HepG2 (cell line): Measurements from ENCODE around the gene SLCO2A1. TPM values are rescaled to one million over a fixed set of nuclear protein-coding genes. Genes with fewer than 3 reads are reported as not detected.

Source experiments
- ATAC-seq: fragments of 200-7000 bp; cut with Tn5 transposase; 3 replicates; pipeline ENCODE4 v1.9.1; 2020; ENCODE audit warnings: mild to moderate bottlenecking, moderate library complexity
- BruUV-seq: library from RNA; stranded (reverse); fragments of 400-500 nt; replicated peaks from 2 replicates; lab custom pipeline; 2021; lab: Mats Ljungman, UMichigan
- CTCF ChIA-PET: fragments of 300-600 bp; formaldehyde crosslinking; extraction: SDS; loops from one replicate; lab custom pipeline; 2021; ENCODE audit warnings: low total read pairs, inconsistent platforms, low intra/inter-chr PET ratio; lab: Yijun Ruan, JAX
- POLR2A ChIA-PET: fragments of 350-600 bp; sonication (Branson Sonifier 250); formaldehyde crosslinking; loops from one replicate; lab custom pipeline; 2020; ENCODE audit warnings: antibody characterized with exemption, inconsistent platforms; lab: Yijun Ruan, JAX
- DNase-seq: peaks from one replicate; pipeline ENCODE4 v3.0.0-alpha.2; 2015; ENCODE audit warnings: low spot score
- FAIRE-seq: peaks from 3 replicates; lab custom pipeline; 2011; peaks lifted over from hg19 to GRCh38; lab: Jason Lieb, UNC
- H2AFZ ChIP-seq: one replicate; pipeline ENCODE4 v1.6.1; 2011; ENCODE audit warnings: low read length, inconsistent platforms
- H3K27ac ChIP-seq: fragments of 300-600 bp; 3 replicates; pipeline ENCODE4 v1.8.0; 2011; ENCODE audit warnings: mixed run types, mild to moderate bottlenecking, mixed read lengths, low read length, inconsistent platforms; ENCODE audit not compliant: insufficient read depth; ENCODE audit errors: extremely low read length
- H3K27me3 ChIP-seq, 2 experiments: fragments of 200-600 bp in 1 of 2; 2 replicates in 1 of 2; 3 replicates in 1 of 2; pipeline versions ENCODE4 v1.6.0 to v1.8.0; 2011; ENCODE audit warnings: low read length in 2 of 2, mild to moderate bottlenecking in 2 of 2, moderate library complexity in 2 of 2, inconsistent platforms in 1 of 2; ENCODE audit not compliant: insufficient read depth in 2 of 2, control insufficient read depth in 1 of 2
- H3K36me3 ChIP-seq, 2 experiments: fragments of 200-600 bp in 1 of 2; replicated peaks in 1 of 2; 2 replicates in 1 of 2; 3 replicates in 1 of 2; pipeline versions ENCODE4 v1.5.1 to v1.8.0; 2011; ENCODE audit warnings: low read length in 2 of 2, inconsistent platforms in 1 of 2; ENCODE audit not compliant: insufficient read depth in 2 of 2, control insufficient read depth in 1 of 2
- H3K4me1 ChIP-seq: 2 replicates; pipeline ENCODE4 v1.5.1; 2012; ENCODE audit warnings: low read length, inconsistent platforms; ENCODE audit not compliant: insufficient read depth
- H3K4me2 ChIP-seq: 2 replicates; pipeline ENCODE4 v1.6.0; 2011; ENCODE audit warnings: low read depth, low read length, inconsistent platforms
- H3K4me3 ChIP-seq, 3 experiments: fragments of 200-600 bp in 1 of 3; sonication (generic), shearing (Covaris generic) in 1 of 3; replicated peaks in 1 of 3; 2 replicates each; pipeline ENCODE4 v1.5.1; 2011 to 2016; ENCODE audit warnings: low read length in 3 of 3, inconsistent platforms in 2 of 3, low read depth in 2 of 3, mild to moderate bottlenecking in 2 of 3, control low read depth in 1 of 3, mixed read lengths in 1 of 3; ENCODE audit not compliant: insufficient read depth in 1 of 3
- H3K79me2 ChIP-seq: one replicate; pipeline ENCODE4 v1.6.1; 2011; ENCODE audit warnings: low read length, inconsistent platforms; ENCODE audit not compliant: insufficient read depth
- H3K9ac ChIP-seq: 2 replicates; pipeline ENCODE4 v1.6.0; 2011; ENCODE audit warnings: mild to moderate bottlenecking, low read depth, low read length, inconsistent platforms; ENCODE audit not compliant: insufficient read depth
- H3K9me3 ChIP-seq: 2 replicates; pipeline ENCODE4 v1.5.1; 2012; ENCODE audit warnings: mild to moderate bottlenecking, low read length
- H4K20me1 ChIP-seq: 2 replicates; pipeline ENCODE4 v1.6.0; 2011; ENCODE audit warnings: inconsistent platforms, mild to moderate bottlenecking, low read length, moderate library complexity; ENCODE audit not compliant: insufficient read depth
- HNRNPK ChIP-seq: fragments of 200-400 bp; formaldehyde crosslinking; IDR thresholded peaks from 2 replicates; pipeline ENCODE4 v1.6.1; 2018; ENCODE audit warnings: low read length, low read depth, moderate library complexity, mild to moderate bottlenecking; ENCODE audit not compliant: poor library complexity, severe bottlenecking
- NFE2L1 ChIP-seq: sonication (generic); formaldehyde crosslinking; IDR thresholded peaks from 2 replicates; pipeline ENCODE4 v1.4.0; 2020; ENCODE audit warnings: missing genetic modification reagents, mild to moderate bottlenecking, borderline replicate concordance
- RBM39 ChIP-seq: fragments of 200-400 bp; formaldehyde crosslinking; IDR thresholded peaks from one replicate; pipeline ENCODE4 v1.6.1; 2018; ENCODE audit warnings: antibody characterized with exemption, mild to moderate bottlenecking, low read depth, low read length; ENCODE audit not compliant: poor library complexity, severe bottlenecking
- RFXAP ChIP-seq: sonication (generic); formaldehyde crosslinking; IDR thresholded peaks from 2 replicates; pipeline ENCODE4 v1.4.0; 2020; ENCODE audit warnings: missing genetic modification reagents, borderline replicate concordance
- ZBTB1 ChIP-seq: sonication (generic); formaldehyde crosslinking; IDR thresholded peaks from 2 replicates; pipeline ENCODE4 v1.4.0; 2020; ENCODE audit warnings: missing genetic modification reagents, borderline replicate concordance
- ZNF790 ChIP-seq: sonication (generic); formaldehyde crosslinking; IDR thresholded peaks from 2 replicates; pipeline ENCODE4 v1.8.0; 2022; ENCODE audit warnings: missing genetic modification reagents, mild to moderate bottlenecking, borderline replicate concordance
- WGBS: methylation state at CpG from one replicate; pipeline ENCODE4 v1.1.6; 2017; ENCODE audit warnings: low lambda C conversion rate; 5-methylcytosine and 5-hydroxymethylcytosine counted together
- in situ Hi-C: cut with HindIII; loops from 2 replicates; pipeline ENCODE4 v1.10.0; 2017; ENCODE audit warnings: low pct_unique_long_range_greater_than_20kb; ENCODE audit not compliant: extremely low pct_ligation_motif_present
- intact Hi-C: fragments of 100-400 bp; cut with micrococcal nuclease; formaldehyde crosslinking; loops from one replicate; pipeline ENCODE4 v1.10.0; 2022; ENCODE audit not compliant: unreplicated experiment
- polyA plus RNA-seq, 8 experiments: library from polyadenylated mRNA; depleted of rRNA in 3 of 8; stranded (reverse) in 7 of 8; unstranded in 1 of 8; fragments of >200 nt; fragmentation: Illumina TruSeq in 4 of 8; extraction: Trizol in 4 of 8; gene quantifications; 2 replicates each; pipeline versions ENCODE4 v1.2.1 to v1.2.3, GENCODE V29; 2011 to 2016; ENCODE audit warnings: low read depth in 4 of 8, missing spikeins in 1 of 8, mixed read lengths in 1 of 8; ENCODE audit not compliant: insufficient read depth in 1 of 8
- total RNA-seq, 5 experiments: library from RNA; depleted of rRNA; stranded (reverse); fragments of >200 nt; fragmentation: Illumina TruSeq; extraction: Trizol; gene quantifications; 2 replicates each; pipeline ENCODE4 v1.2.3, GENCODE V29; 2016; ENCODE audit warnings: low read depth in 1 of 5
- TF ChIP-seq, protein P1 (sequence below): sonication (generic); formaldehyde crosslinking; conservative IDR thresholded peaks from 2 replicates; pipeline ENCODE4 v1.8.1; 2023; ENCODE audit warnings: missing genetic modification reagents
- TF ChIP-seq, protein P2 (sequence below): sonication (generic); IDR thresholded peaks from 2 replicates; pipeline ENCODE4 v1.6.1; 2016; ENCODE audit warnings: low read depth, borderline replicate concordance
- TF ChIP-seq, protein P3 (sequence below): sonication (generic); formaldehyde crosslinking; IDR thresholded peaks from 2 replicates; pipeline ENCODE4 v1.8.0; 2022; ENCODE audit warnings: mild to moderate bottlenecking, missing genetic modification reagents; ENCODE audit not compliant: insufficient replicate concordance
- TF ChIP-seq, protein P4 (sequence below): IDR thresholded peaks from 2 replicates; pipeline ENCODE4 v1.6.1; 2018; ENCODE audit warnings: missing genetic modification reagents, mild to moderate bottlenecking, missing compliant biosample characterization
- TF ChIP-seq, protein P5 (sequence below): sonication (generic); formaldehyde crosslinking; IDR thresholded peaks from 2 replicates; pipeline ENCODE4 v1.4.0; 2020; ENCODE audit warnings: missing genetic modification reagents, mild to moderate bottlenecking, borderline replicate concordance

The SLCO2A1 gene
- total and polyA plus RNA-seq, 2 of the 13 experiments (the other 11 are each of a cell fraction or from before 2014, with no cell fraction given) = 0.04 TPM; not detected in 1

DNA sequence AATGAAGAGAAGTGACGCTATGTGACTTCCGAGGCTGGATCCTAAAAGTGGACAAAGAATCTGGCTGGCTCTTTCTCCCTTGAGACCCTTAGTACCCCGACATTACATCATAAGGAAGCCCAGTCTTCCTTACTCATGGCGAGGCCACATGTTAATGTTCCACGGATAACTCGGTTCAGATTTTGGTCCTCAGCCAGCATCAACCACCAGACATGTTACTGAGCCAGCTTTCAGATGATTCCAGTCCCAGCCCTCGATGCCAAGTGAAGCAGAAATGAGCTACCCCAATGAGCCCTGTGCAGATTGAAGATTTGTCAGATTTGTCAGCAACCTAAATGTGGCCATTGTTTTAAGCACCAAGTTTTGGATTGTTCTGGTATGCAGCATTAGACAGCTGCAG, 46.6 kb downstream of the SLCO2A1 start:
- Histone ChIP-seq H3K36me3 (no peaks in the 10 kb centered on the region), H3K4me1 (no peaks in the 10 kb centered on the region), H3K79me2 (no peaks in the 10 kb centered on the region), H3K4me3 (no peak overlapping the region), H3K4me2 (no peak overlapping the region), H2AFZ (no peak overlapping the region), H3K27me3 (peaks cover 0 to 25% of the 10 kb centered on the region in 2 experiments; a peak in 2 of 5 replicates), H3K9ac (no peak overlapping the region), H3K9me3 (no peaks in the 10 kb centered on the region), H3K27ac (no peak overlapping the region), H4K20me1 (no peaks in the 10 kb centered on the region)
- no peak for ATAC-seq
- intact Hi-C loops = no loop called here
- CTCF ChIA-PET = no interaction called here
- POLR2A ChIA-PET = no interaction called here
- no peak for TF ChIP-seq ZNF790 (CRISPR knock-in tag)
- TF ChIP-seq, protein P1, sequence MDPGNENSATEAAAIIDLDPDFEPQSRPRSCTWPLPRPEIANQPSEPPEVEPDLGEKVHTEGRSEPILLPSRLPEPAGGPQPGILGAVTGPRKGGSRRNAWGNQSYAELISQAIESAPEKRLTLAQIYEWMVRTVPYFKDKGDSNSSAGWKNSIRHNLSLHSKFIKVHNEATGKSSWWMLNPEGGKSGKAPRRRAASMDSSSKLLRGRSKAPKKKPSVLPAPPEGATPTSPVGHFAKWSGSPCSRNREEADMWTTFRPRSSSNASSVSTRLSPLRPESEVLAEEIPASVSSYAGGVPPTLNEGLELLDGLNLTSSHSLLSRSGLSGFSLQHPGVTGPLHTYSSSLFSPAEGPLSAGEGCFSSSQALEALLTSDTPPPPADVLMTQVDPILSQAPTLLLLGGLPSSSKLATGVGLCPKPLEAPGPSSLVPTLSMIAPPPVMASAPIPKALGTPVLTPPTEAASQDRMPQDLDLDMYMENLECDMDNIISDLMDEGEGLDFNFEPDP = no peak
- TF ChIP-seq HNRNPK = no peak
- TF ChIP-seq NFE2L1 (CRISPR knock-in tag) = no peak
- TF ChIP-seq, protein P2, sequence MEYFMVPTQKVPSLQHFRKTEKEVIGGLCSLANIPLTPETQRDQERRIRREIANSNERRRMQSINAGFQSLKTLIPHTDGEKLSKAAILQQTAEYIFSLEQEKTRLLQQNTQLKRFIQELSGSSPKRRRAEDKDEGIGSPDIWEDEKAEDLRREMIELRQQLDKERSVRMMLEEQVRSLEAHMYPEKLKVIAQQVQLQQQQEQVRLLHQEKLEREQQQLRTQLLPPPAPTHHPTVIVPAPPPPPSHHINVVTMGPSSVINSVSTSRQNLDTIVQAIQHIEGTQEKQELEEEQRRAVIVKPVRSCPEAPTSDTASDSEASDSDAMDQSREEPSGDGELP = no peak
- TF ChIP-seq, protein P3, sequence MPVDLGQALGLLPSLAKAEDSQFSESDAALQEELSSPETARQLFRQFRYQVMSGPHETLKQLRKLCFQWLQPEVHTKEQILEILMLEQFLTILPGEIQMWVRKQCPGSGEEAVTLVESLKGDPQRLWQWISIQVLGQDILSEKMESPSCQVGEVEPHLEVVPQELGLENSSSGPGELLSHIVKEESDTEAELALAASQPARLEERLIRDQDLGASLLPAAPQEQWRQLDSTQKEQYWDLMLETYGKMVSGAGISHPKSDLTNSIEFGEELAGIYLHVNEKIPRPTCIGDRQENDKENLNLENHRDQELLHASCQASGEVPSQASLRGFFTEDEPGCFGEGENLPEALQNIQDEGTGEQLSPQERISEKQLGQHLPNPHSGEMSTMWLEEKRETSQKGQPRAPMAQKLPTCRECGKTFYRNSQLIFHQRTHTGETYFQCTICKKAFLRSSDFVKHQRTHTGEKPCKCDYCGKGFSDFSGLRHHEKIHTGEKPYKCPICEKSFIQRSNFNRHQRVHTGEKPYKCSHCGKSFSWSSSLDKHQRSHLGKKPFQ (CRISPR knock-in tag) = no peak
- no peak for TF ChIP-seq RFXAP
- TF ChIP-seq, protein P4, sequence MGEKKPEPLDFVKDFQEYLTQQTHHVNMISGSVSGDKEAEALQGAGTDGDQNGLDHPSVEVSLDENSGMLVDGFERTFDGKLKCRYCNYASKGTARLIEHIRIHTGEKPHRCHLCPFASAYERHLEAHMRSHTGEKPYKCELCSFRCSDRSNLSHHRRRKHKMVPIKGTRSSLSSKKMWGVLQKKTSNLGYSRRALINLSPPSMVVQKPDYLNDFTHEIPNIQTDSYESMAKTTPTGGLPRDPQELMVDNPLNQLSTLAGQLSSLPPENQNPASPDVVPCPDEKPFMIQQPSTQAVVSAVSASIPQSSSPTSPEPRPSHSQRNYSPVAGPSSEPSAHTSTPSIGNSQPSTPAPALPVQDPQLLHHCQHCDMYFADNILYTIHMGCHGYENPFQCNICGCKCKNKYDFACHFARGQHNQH = no peak
- TF ChIP-seq, protein P5, sequence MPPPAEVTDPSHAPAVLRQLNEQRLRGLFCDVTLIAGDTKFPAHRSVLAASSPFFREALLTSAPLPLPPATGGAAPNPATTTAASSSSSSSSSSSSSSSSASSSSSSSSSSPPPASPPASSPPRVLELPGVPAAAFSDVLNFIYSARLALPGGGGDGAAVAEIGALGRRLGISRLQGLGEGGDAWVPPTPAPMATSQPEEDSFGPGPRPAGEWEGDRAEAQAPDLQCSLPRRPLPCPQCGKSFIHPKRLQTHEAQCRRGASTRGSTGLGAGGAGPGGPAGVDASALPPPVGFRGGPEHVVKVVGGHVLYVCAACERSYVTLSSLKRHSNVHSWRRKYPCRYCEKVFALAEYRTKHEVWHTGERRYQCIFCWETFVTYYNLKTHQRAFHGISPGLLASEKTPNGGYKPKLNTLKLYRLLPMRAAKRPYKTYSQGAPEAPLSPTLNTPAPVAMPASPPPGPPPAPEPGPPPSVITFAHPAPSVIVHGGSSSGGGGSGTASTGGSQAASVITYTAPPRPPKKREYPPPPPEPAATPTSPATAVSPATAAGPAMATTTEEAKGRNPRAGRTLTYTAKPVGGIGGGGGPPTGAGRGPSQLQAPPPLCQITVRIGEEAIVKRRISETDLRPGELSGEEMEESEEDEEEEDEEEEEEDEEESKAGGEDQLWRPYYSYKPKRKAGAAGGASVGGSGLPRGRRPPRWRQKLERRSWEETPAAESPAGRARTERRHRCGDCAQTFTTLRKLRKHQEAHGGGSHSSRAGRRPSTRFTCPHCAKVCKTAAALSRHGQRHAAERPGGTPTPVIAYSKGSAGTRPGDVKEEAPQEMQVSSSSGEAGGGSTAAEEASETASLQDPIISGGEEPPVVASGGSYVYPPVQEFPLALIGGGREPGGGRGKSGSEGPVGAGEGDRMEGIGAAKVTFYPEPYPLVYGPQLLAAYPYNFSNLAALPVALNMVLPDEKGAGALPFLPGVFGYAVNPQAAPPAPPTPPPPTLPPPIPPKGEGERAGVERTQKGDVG (CRISPR knock-in tag) = no peak
- no peak for TF ChIP-seq ZBTB1
- no peak for TF ChIP-seq RBM39
- no peak for DNase-seq
- BruUV-seq = no TSS peak
- 9% methylated on average over 7 of the region's 7 CpGs for WGBS
- no peak for FAIRE-seq
- in situ Hi-C loops = no loop called here
